HCT116 (cell line): ENCODE measurements around the gene CDKN2B-AS1. TPM values are rescaled to one million over a fixed set of nuclear protein-coding genes. Genes with fewer than 3 reads are reported as not detected.

ENCODE experiments used
- ATAC-seq: fragments of 200-7000 bp; cut with Tn5 transposase; 2 replicates; pipeline ENCODE4 v1.9.1; 2020; ENCODE audit warnings: mild to moderate bottlenecking, moderate library complexity
- BruUV-seq: library from RNA; stranded (reverse); fragments of 400-500 nt; replicated peaks from 2 replicates; lab custom pipeline; 2021; lab: Mats Ljungman, UMichigan
- CTCF ChIA-PET: fragments of 300-600 bp; sonication (Branson Sonifier 250); formaldehyde crosslinking; loops from one replicate; lab custom pipeline; 2021; ENCODE audit warnings: antibody characterized with exemption; lab: Charles Lee
- POLR2A ChIA-PET: fragments of 300-600, 350-600 bp; sonication (Branson Sonifier 250); formaldehyde crosslinking; loops from one replicate; lab custom pipeline; 2021; ENCODE audit warnings: antibody characterized with exemption; lab: Charles Lee
- RAD21 ChIA-PET, 2 experiments: fragments of 300-600 bp; sonication (Branson Sonifier 250); formaldehyde crosslinking; loops; one replicate each; lab custom pipeline; 2023; ENCODE audit warnings: low total read pairs in 2 of 2; ENCODE audit not compliant: uncharacterized antibody in 2 of 2, unreplicated experiment in 2 of 2, low non-redundant PET in 1 of 2; lab: Charles Lee
- DNase-seq: peaks from one replicate; pipeline ENCODE4 v3.0.0-alpha.2; 2010; ENCODE audit warnings: low read depth, low spot score
- H2AFZ ChIP-seq: fragments of 200-600 bp; shearing (Covaris generic), sonication (generic); 2 replicates; pipeline ENCODE4 v1.6.1; 2017; ENCODE audit warnings: low read depth, mixed run types, mixed read lengths, antibody characterized with exemption, low read length; ENCODE audit not compliant: poor library complexity, severe bottlenecking
- H3K27ac ChIP-seq: 2 replicates; pipeline ENCODE4 v1.5.1; 2012; ENCODE audit warnings: low read depth, low read length
- H3K27me3 ChIP-seq: fragments of 200-600 bp; sonication (generic); 2 replicates; pipeline ENCODE4 v1.6.1; 2016; ENCODE audit warnings: mixed run types, low read length, mixed read lengths; ENCODE audit not compliant: insufficient read depth
- H3K36me3 ChIP-seq, 2 experiments: fragments of 200-500 bp in 1 of 2; fragments of 200-600 bp in 1 of 2; sonication (Bioruptor generic) in 1 of 2; sonication (generic) in 1 of 2; 2 replicates each; pipeline versions ENCODE4 v1.5.1 to v1.6.1; 2014 to 2016; ENCODE audit warnings: low read length in 2 of 2, inconsistent platforms in 1 of 2, mixed read lengths in 1 of 2, mixed run types in 1 of 2; ENCODE audit not compliant: insufficient read depth in 2 of 2, control insufficient read depth in 1 of 2
- H3K4me1 ChIP-seq, 2 experiments: fragments of 200-600 bp in 1 of 2; sonication (generic) in 1 of 2; 2 replicates each; pipeline versions ENCODE4 v1.5.1 to v1.6.1; 2012 to 2017; ENCODE audit warnings: low read length in 2 of 2, inconsistent platforms in 1 of 2, mild to moderate bottlenecking in 1 of 2, mixed read lengths in 1 of 2, mixed run types in 1 of 2, moderate library complexity in 1 of 2; ENCODE audit not compliant: insufficient read depth in 2 of 2, control insufficient read depth in 1 of 2
- H3K4me2 ChIP-seq: fragments of 200-600 bp; sonication (generic); 2 replicates; pipeline ENCODE4 v1.6.1; 2017; ENCODE audit warnings: mixed run types, low read length, mixed read lengths
- H3K4me3 ChIP-seq, 2 experiments: fragments of 200-600 bp in 1 of 2; sonication (generic) in 1 of 2; replicated peaks in 1 of 2; 2 replicates each; pipeline ENCODE4 v1.5.1; 2011 to 2016; ENCODE audit warnings: low read length in 2 of 2, control low read depth in 1 of 2, low read depth in 1 of 2, mild to moderate bottlenecking in 1 of 2, mixed read lengths in 1 of 2, mixed run types in 1 of 2
- H3K79me2 ChIP-seq: fragments of 200-600 bp; sonication (generic); 2 replicates; pipeline ENCODE4 v1.6.1; 2017; ENCODE audit warnings: mild to moderate bottlenecking, mixed run types, low read length, moderate library complexity, mixed read lengths; ENCODE audit not compliant: insufficient read depth
- H3K9ac ChIP-seq: fragments of 200-600 bp; sonication (generic); 2 replicates; pipeline ENCODE4 v1.6.1; 2016; ENCODE audit warnings: low read length, mixed read lengths
- H3K9me2 ChIP-seq: fragments of 200-600 bp; sonication (generic), shearing (Covaris generic); 2 replicates; pipeline ENCODE4 v1.6.1; 2017; ENCODE audit warnings: mixed run types, mild to moderate bottlenecking, moderate library complexity; ENCODE audit not compliant: insufficient read depth
- H3K9me3 ChIP-seq, 2 experiments: fragments of 200-500 bp in 1 of 2; fragments of 200-600 bp in 1 of 2; sonication (Bioruptor generic) in 1 of 2; sonication (generic) in 1 of 2; 2 replicates each; pipeline ENCODE4 v1.6.1; 2014 to 2017; ENCODE audit warnings: low read length in 2 of 2, mixed read lengths in 2 of 2, inconsistent platforms in 1 of 2, low read depth in 1 of 2, mild to moderate bottlenecking in 1 of 2, mixed run types in 1 of 2, moderate library complexity in 1 of 2; ENCODE audit not compliant: control insufficient read depth in 1 of 2, insufficient read depth in 1 of 2
- H4K20me1 ChIP-seq: fragments of 200-600 bp; sonication (generic), shearing (Covaris generic); 2 replicates; pipeline ENCODE4 v1.6.1; 2017; ENCODE audit warnings: mixed run types, mild to moderate bottlenecking, moderate library complexity; ENCODE audit not compliant: insufficient read depth
- CEBPB ChIP-seq: IDR thresholded peaks from 2 replicates; pipeline ENCODE4 v1.6.1; 2012; ENCODE audit warnings: low read depth
- FOSL1 ChIP-seq: IDR thresholded peaks from 2 replicates; pipeline ENCODE4 v1.6.1; 2012; ENCODE audit warnings: low read depth
- POLR2A ChIP-seq: IDR thresholded peaks from 2 replicates; pipeline ENCODE4 v1.7.0; 2011; ENCODE audit warnings: borderline replicate concordance; ENCODE audit not compliant: insufficient read depth, insufficient read length; ENCODE audit errors: extremely low read depth
- POLR2AphosphoS5 ChIP-seq: IDR thresholded peaks from 2 replicates; pipeline ENCODE4 v1.6.1; 2011; ENCODE audit warnings: mild to moderate bottlenecking, low read depth, low read length, moderate library complexity
- RAD21 ChIP-seq: IDR thresholded peaks from 2 replicates; pipeline ENCODE4 v1.6.1; 2012; ENCODE audit warnings: low read depth, mild to moderate bottlenecking
- SIN3A ChIP-seq: IDR thresholded peaks from 2 replicates; pipeline ENCODE4 v1.6.1; 2012; ENCODE audit warnings: low read depth
- SP1 ChIP-seq: IDR thresholded peaks from 2 replicates; pipeline ENCODE4 v1.6.1; 2012; ENCODE audit warnings: low read depth
- TCF7L2 ChIP-seq: IDR thresholded peaks from 2 replicates; pipeline ENCODE4 v1.7.0; 2011; ENCODE audit warnings: borderline replicate concordance, inconsistent platforms; ENCODE audit not compliant: insufficient read depth, insufficient read length; ENCODE audit errors: extremely low read depth
- YY1 ChIP-seq: IDR thresholded peaks from 2 replicates; pipeline ENCODE4 v1.6.1; 2011; ENCODE audit warnings: low read length, low read depth, moderate library complexity, mild to moderate bottlenecking; ENCODE audit not compliant: insufficient replicate concordance; ENCODE audit errors: extremely low read depth
- intact Hi-C: fragments of 100-400 bp; cut with micrococcal nuclease; formaldehyde crosslinking; loops from 2 replicates; pipeline ENCODE4 v1.10.0; 2022
- total RNA-seq: library from RNA; stranded (reverse); gene quantifications from one replicate; pipeline ENCODE4 v1.2.1, GENCODE V29; 2021; ENCODE audit not compliant: unreplicated experiment
- TF ChIP-seq, protein P1 (sequence below), 3 experiments: fragments of 200-600 bp in 1 of 3; sonication (generic) in 1 of 3; IDR thresholded peaks in 2 of 3; conservative IDR thresholded peaks in 1 of 3; 2 replicates each; pipeline ENCODE4 v1.5.1; 2012 to 2017; ENCODE audit warnings: low read depth in 2 of 3, low read length in 2 of 3, antibody characterized with exemption in 1 of 3, borderline replicate concordance in 1 of 3, control low read depth in 1 of 3, mild to moderate bottlenecking in 1 of 3, mixed read lengths in 1 of 3, mixed run types in 1 of 3, moderate library complexity in 1 of 3; ENCODE audit not compliant: insufficient read depth in 1 of 3
- TF ChIP-seq, protein P2 (sequence below): IDR thresholded peaks from 2 replicates; pipeline ENCODE4 v1.6.1; 2012; ENCODE audit warnings: low read depth

CDKN2B-AS1 gene
- total RNA-seq, 1 experiment from 2014 or later, result 1.7 TPM

DNA sequence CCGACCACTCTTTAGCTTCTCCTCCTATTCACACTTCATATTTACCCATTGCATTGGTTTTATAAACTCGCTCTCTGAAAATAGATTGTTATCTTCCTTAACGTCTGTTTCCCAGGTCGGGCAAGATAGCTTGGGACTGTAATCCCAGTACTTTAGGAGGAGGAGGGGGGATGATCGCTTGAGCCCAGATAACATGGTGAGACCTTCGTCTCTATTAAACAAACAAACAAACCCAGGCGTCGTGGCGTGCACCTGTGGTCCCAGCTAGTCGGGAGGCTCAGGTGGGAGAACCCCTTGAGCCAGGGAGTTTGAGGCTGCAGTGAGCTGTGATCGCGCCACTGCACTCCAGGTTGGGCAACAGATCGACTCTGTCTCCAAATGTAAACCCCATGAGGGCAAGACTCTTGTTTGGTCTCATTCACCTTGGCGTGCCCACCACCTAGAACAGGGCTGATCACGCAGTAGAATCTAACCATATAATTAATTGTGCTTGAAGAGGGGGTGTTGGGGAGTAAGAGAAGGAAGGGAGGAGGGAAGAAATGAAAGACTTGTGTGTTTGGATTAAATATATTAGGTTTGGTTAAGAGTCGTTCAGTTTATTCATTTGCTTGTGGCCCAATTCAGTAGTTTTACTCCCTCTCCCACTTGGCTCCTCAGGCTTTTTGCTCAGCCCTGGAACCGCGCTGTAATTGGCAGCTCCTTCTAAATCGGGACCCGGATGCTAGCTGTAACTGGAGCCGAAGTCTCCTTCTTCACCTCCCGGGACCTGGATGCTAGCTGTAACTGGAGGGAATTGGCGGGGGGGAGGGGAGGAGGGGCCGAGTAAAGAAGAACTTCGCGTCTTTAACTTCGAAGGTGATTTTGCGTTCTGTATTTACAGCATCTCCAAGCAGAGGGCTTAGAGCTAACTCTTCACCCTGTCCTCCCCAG is 25.3 kb upstream of the CDKN2B-AS1 start:
- DNase-seq (no peak), ATAC-seq (no peak)
- no peaks in the 10 kb centered on the region for H4K20me1 ChIP-seq
- H3K4me1 ChIP-seq, result peaks cover 0 to 5% of the 10 kb centered on the region in 2 experiments; a peak in 1 of 4 replicates
- POLR2A ChIA-PET, result no interaction called here
- H2AFZ ChIP-seq, result no peak overlapping the region
- RAD21 ChIA-PET, result no interaction called here
- H3K27me3 ChIP-seq, result no peaks in the 10 kb centered on the region
- intact Hi-C loops, result no loop called here
- no peak overlapping the region for H3K27ac ChIP-seq
- H3K36me3 ChIP-seq, result peaks cover 0 to 17% of the 10 kb centered on the region in 2 experiments; a peak in 1 of 4 replicates
- H3K9ac ChIP-seq, result no peak overlapping the region
- H3K4me2 ChIP-seq, result no peak overlapping the region
- TF ChIP-seq RAD21, result no peak
- TF ChIP-seq, protein P1, sequence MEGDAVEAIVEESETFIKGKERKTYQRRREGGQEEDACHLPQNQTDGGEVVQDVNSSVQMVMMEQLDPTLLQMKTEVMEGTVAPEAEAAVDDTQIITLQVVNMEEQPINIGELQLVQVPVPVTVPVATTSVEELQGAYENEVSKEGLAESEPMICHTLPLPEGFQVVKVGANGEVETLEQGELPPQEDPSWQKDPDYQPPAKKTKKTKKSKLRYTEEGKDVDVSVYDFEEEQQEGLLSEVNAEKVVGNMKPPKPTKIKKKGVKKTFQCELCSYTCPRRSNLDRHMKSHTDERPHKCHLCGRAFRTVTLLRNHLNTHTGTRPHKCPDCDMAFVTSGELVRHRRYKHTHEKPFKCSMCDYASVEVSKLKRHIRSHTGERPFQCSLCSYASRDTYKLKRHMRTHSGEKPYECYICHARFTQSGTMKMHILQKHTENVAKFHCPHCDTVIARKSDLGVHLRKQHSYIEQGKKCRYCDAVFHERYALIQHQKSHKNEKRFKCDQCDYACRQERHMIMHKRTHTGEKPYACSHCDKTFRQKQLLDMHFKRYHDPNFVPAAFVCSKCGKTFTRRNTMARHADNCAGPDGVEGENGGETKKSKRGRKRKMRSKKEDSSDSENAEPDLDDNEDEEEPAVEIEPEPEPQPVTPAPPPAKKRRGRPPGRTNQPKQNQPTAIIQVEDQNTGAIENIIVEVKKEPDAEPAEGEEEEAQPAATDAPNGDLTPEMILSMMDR (IDR thresholded peaks at IDR 0.05 in 2 of 3, conservative IDR thresholded peaks at IDR 0.05 in 1 of 3; ENCODE audit: borderline replicate concordance in 1 of 3, insufficient read depth in 1 of 3, low read depth in 2 of 3, low read length in 2 of 3), result no peak
- TF ChIP-seq FOSL1, result no peak
- no peak for TF ChIP-seq TCF7L2
- no peak for TF ChIP-seq SP1
- no peak for TF ChIP-seq YY1
- TF ChIP-seq POLR2A, result no peak
- TF ChIP-seq SIN3A, result no peak
- TF ChIP-seq POLR2AphosphoS5, result no peak
- TF ChIP-seq, protein P2, sequence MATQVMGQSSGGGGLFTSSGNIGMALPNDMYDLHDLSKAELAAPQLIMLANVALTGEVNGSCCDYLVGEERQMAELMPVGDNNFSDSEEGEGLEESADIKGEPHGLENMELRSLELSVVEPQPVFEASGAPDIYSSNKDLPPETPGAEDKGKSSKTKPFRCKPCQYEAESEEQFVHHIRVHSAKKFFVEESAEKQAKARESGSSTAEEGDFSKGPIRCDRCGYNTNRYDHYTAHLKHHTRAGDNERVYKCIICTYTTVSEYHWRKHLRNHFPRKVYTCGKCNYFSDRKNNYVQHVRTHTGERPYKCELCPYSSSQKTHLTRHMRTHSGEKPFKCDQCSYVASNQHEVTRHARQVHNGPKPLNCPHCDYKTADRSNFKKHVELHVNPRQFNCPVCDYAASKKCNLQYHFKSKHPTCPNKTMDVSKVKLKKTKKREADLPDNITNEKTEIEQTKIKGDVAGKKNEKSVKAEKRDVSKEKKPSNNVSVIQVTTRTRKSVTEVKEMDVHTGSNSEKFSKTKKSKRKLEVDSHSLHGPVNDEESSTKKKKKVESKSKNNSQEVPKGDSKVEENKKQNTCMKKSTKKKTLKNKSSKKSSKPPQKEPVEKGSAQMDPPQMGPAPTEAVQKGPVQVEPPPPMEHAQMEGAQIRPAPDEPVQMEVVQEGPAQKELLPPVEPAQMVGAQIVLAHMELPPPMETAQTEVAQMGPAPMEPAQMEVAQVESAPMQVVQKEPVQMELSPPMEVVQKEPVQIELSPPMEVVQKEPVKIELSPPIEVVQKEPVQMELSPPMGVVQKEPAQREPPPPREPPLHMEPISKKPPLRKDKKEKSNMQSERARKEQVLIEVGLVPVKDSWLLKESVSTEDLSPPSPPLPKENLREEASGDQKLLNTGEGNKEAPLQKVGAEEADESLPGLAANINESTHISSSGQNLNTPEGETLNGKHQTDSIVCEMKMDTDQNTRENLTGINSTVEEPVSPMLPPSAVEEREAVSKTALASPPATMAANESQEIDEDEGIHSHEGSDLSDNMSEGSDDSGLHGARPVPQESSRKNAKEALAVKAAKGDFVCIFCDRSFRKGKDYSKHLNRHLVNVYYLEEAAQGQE, result no peak
- TF ChIP-seq CEBPB, result no peak
- CTCF ChIA-PET, result no interaction called here
- no peaks in the 10 kb centered on the region for H3K9me2 ChIP-seq
- peaks cover 34% of the 10 kb centered on the region for H3K79me2 ChIP-seq
- no peaks in the 10 kb centered on the region for H3K9me3 ChIP-seq
- BruUV-seq, result no TSS peak
- no peak overlapping the region for H3K4me3 ChIP-seq
